ENCODE data around the gene TSPAN17.

The TSPAN17 gene

GRCh38 chr5:176614805-176615478 is 32.3 kb upstream of the TSPAN17 start:
- no peak overlapping the region for H3K27ac ChIP-seq

GRCh38 chr5:176616511-176616910 is 30.8 kb upstream of the TSPAN17 start:
- TF ChIP-seq ZFX (IDR thresholded peaks at IDR 0.05; ENCODE audit: borderline replicate concordance): no peak
- TF ChIP-seq, protein P1, sequence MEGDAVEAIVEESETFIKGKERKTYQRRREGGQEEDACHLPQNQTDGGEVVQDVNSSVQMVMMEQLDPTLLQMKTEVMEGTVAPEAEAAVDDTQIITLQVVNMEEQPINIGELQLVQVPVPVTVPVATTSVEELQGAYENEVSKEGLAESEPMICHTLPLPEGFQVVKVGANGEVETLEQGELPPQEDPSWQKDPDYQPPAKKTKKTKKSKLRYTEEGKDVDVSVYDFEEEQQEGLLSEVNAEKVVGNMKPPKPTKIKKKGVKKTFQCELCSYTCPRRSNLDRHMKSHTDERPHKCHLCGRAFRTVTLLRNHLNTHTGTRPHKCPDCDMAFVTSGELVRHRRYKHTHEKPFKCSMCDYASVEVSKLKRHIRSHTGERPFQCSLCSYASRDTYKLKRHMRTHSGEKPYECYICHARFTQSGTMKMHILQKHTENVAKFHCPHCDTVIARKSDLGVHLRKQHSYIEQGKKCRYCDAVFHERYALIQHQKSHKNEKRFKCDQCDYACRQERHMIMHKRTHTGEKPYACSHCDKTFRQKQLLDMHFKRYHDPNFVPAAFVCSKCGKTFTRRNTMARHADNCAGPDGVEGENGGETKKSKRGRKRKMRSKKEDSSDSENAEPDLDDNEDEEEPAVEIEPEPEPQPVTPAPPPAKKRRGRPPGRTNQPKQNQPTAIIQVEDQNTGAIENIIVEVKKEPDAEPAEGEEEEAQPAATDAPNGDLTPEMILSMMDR (IDR thresholded peaks at IDR 0.05): no peak
- no peak overlapping the region for H3K27ac ChIP-seq

More at GRCh38 chr5:176614805-176615478, 32.3 kb upstream of the TSPAN17 start:
- TF ChIP-seq, protein P1 (IDR thresholded peaks at IDR 0.05): no peak
- TF ChIP-seq ZFX (IDR thresholded peaks at IDR 0.05; ENCODE audit: borderline replicate concordance): no peak

DNA sequence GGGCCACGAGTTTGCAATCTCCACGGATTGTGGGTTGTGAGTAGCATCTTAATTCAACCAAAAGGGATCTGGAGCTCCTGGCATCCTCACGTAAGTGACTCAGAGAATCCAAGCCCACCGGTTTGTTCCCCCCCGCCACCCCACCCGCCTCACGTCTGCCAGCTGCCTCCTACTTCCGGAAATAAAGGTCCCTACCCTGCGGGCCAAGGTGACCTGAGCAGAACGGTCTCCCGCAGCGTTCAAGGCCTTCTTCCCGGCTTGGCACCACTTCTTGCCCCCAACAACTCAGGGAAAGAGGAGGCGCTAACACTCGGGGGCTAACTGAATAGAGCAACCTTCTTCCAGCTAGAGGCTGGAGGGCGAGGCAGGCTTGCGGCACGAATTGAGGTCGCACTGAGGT is 28.5 kb upstream of the TSPAN17 start:
- no peak overlapping the region for H3K27ac ChIP-seq
- no peak for TF ChIP-seq ZFX (IDR thresholded peaks at IDR 0.05; ENCODE audit: borderline replicate concordance)
- TF ChIP-seq, protein P1 (IDR thresholded peaks at IDR 0.05): no peak

- TF ChIP-seq, protein P1 (IDR thresholded peaks at IDR 0.05): peak; percentile 61
- no peak for TF ChIP-seq ZFX (IDR thresholded peaks at IDR 0.05; ENCODE audit: borderline replicate concordance)
- no peak overlapping the region for H3K27ac ChIP-seq
These were observed 28.1 kb upstream of the TSPAN17 start for GRCh38 chr5:176619203-176619568.

DNA sequence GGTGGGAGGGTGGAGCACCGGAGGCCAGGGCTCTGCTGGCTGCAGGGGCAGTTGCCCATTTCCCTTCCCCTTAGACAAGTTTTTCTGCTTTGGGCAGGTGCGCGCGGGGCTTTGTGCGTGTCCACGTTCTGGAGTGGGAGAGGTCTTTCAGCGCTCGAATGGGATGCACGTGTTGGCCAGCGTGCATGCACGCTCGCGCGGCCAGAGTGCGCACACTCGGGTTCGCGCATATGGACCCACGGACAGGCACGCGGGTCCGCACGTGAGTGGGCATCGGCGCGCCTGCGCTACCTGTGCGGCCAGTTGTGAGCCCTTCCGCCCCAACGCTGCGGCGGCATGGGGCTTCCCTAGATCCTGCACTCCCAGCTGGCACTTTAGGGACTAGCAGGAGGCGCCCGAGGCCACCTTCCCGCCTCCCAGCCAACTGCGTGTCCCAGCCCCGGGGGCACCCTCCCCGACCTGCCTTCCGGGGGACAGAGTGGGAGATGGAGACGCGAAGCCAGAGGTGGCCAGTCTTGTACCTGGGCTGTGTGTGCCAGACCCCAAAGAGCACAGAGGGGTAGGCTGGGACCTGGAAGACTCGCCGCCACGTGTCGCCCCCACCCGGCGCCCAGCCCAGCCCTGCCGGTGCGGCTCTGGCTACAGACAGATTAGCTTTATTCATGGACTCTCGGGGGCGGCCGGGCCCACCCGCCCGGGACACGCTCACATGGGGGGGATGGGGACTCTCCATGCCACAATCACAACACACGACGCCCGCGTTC is 27.5 kb upstream of the TSPAN17 start:
- no peak for TF ChIP-seq ZFX (IDR thresholded peaks at IDR 0.05; ENCODE audit: borderline replicate concordance)
- TF ChIP-seq, protein P1 (IDR thresholded peaks at IDR 0.05): peak; percentile 26; the same call in 1 of the 2 replicates
- H3K27ac ChIP-seq: no peak overlapping the region

DNA sequence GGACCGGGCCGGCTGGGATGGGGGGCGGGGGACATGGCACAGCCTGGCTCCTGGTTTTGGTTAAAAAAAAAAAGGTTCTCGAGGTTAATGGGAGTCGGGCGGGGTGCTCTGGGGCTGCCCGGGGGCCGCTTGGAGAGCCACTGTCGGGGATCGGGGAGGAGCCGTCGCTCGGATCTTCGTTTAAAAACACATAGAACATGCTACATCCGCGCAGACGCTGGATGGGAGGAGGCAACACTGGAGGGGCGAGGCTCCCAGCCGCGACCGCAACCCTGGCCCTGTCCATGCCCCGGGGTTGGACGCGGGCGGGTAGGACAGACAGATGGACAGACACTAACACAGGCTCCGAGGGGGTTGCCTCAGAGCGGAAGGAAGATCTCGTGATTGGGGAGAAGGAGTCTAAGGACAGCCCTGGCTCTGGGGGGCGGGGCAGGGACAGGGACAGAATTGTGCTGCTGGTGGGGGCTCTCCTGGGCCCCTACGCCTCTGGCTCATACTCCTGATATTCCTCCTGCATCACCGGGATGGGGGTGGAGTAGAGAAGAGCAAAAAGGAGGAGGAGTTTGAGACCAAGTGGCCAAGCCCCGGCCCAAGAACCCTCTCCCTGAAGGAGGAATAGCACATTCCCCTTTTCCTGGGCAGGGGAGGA is 26.8 kb upstream of the TSPAN17 start:
- TF ChIP-seq, protein P1 (IDR thresholded peaks at IDR 0.05): no peak
- no peak for TF ChIP-seq ZFX (IDR thresholded peaks at IDR 0.05; ENCODE audit: borderline replicate concordance)
- H3K27ac ChIP-seq: no peak overlapping the region
